WTC11 (cell line): ENCODE data around the gene ZNF304. TPM values are rescaled to one million over a fixed set of nuclear protein-coding genes. Genes with fewer than 3 reads are reported as not detected.

Experiments used
- ATAC-seq: fragments of 200-7000 bp; cut with Tn5 transposase; 2 replicates; pipeline ENCODE4 v1.10.0; 2021; ENCODE audit warnings: mild to moderate bottlenecking, moderate library complexity
- CTCF ChIA-PET: fragments of 300-600 bp; sonication (Branson Sonifier 250); formaldehyde crosslinking; loops from one replicate; lab custom pipeline; 2021; ENCODE audit warnings: antibody characterized with exemption; lab: Charles Lee
- POLR2A ChIA-PET: fragments of 350-600 bp; sonication (Branson Sonifier 250); formaldehyde crosslinking; loops from one replicate; lab custom pipeline; 2021; ENCODE audit warnings: antibody characterized with exemption; lab: Charles Lee
- DNase-seq: peaks from one replicate; pipeline ENCODE4 v3.0.0; 2021; ENCODE audit warnings: low spot score
- H3K27ac Mint-ChIP-seq: 2 replicates; pipeline ENCODE4 v1.8.0; 2021; ENCODE audit warnings: mixed read lengths
- H3K27me3 Mint-ChIP-seq: 2 replicates; pipeline ENCODE4 v1.8.0; 2021; ENCODE audit warnings: low read depth, mild to moderate bottlenecking, moderate library complexity, mixed read lengths
- H3K36me3 Mint-ChIP-seq: 2 replicates; pipeline ENCODE4 v1.8.0; 2021; ENCODE audit warnings: mixed read lengths
- H3K4me1 Mint-ChIP-seq: 2 replicates; pipeline ENCODE4 v1.8.0; 2022; ENCODE audit warnings: mixed read lengths
- H3K4me3 Mint-ChIP-seq: 2 replicates; pipeline ENCODE4 v1.8.0; 2021; ENCODE audit warnings: mild to moderate bottlenecking, moderate library complexity, mixed read lengths
- H3K9me3 Mint-ChIP-seq: 2 replicates; pipeline ENCODE4 v1.8.0; 2021; ENCODE audit warnings: mixed read lengths
- CBFB ChIP-seq: sonication (generic); formaldehyde crosslinking; IDR thresholded peaks from 2 replicates; pipeline ENCODE4 v1.8.1; 2022; ENCODE audit warnings: mild to moderate bottlenecking, low read depth, missing genetic modification reagents
- CREM ChIP-seq: sonication (generic); formaldehyde crosslinking; IDR thresholded peaks from 2 replicates; pipeline ENCODE4 v1.8.1; 2022; ENCODE audit warnings: mild to moderate bottlenecking, missing genetic modification reagents, moderate library complexity
- E2F4 ChIP-seq: sonication (generic); formaldehyde crosslinking; IDR thresholded peaks from 2 replicates; pipeline ENCODE4 v1.8.1; 2022; ENCODE audit warnings: low read depth, mild to moderate bottlenecking, moderate library complexity, missing genetic modification reagents, borderline replicate concordance
- ELF4 ChIP-seq: sonication (generic); formaldehyde crosslinking; IDR thresholded peaks from 2 replicates; pipeline ENCODE4 v1.8.1; 2022; ENCODE audit warnings: low read depth, mild to moderate bottlenecking, moderate library complexity, missing genetic modification reagents
- FOXK1 ChIP-seq: sonication (generic); formaldehyde crosslinking; IDR thresholded peaks from 2 replicates; pipeline ENCODE4 v1.8.0; 2022; ENCODE audit warnings: mild to moderate bottlenecking, moderate library complexity, missing genetic modification reagents
- GRHL2 ChIP-seq: fragments of 250-450 bp; sonication (Bioruptor Pico); IDR thresholded peaks from 2 replicates; pipeline ENCODE4 v1.8.0; 2022; ENCODE audit warnings: mild to moderate bottlenecking, moderate library complexity; ENCODE audit not compliant: insufficient replicate concordance, severe bottlenecking
- HMGXB4 ChIP-seq: sonication (generic); formaldehyde crosslinking; IDR thresholded peaks from 2 replicates; pipeline ENCODE4 v1.8.1; 2023; ENCODE audit warnings: mild to moderate bottlenecking, moderate library complexity, missing genetic modification reagents
- IRF2 ChIP-seq: sonication (generic); formaldehyde crosslinking; IDR thresholded peaks from 2 replicates; pipeline ENCODE4 v1.8.0; 2022; ENCODE audit warnings: low read depth, missing genetic modification reagents, borderline replicate concordance
- KAT7 ChIP-seq: sonication (generic); formaldehyde crosslinking; IDR thresholded peaks from 2 replicates; pipeline ENCODE4 v1.8.1; 2023; ENCODE audit warnings: missing genetic modification reagents, mild to moderate bottlenecking, borderline replicate concordance
- MAX ChIP-seq: sonication (generic); formaldehyde crosslinking; IDR thresholded peaks from 2 replicates; pipeline ENCODE4 v1.8.0; 2022; ENCODE audit warnings: mild to moderate bottlenecking, missing genetic modification reagents
- NFATC4 ChIP-seq: fragments of 250-450 bp; sonication (Bioruptor Pico); IDR thresholded peaks from 2 replicates; pipeline ENCODE4 v1.9.0; 2021; ENCODE audit warnings: mild to moderate bottlenecking
- NFYB ChIP-seq: sonication (generic); formaldehyde crosslinking; conservative IDR thresholded peaks from 2 replicates; pipeline ENCODE4 v1.8.0; 2022; ENCODE audit warnings: low read depth, missing genetic modification reagents
- NR2C2 ChIP-seq: sonication (generic); formaldehyde crosslinking; IDR thresholded peaks from 2 replicates; pipeline ENCODE4 v1.8.0; 2022; ENCODE audit warnings: mild to moderate bottlenecking, missing genetic modification reagents
- NR3C1 ChIP-seq: sonication (generic); formaldehyde crosslinking; conservative IDR thresholded peaks from 2 replicates; pipeline ENCODE4 v1.8.1; 2023; ENCODE audit warnings: low read depth, mild to moderate bottlenecking, missing genetic modification reagents
- RORB ChIP-seq: fragments of 250-450 bp; sonication (Bioruptor Pico); IDR thresholded peaks from 2 replicates; pipeline ENCODE4 v1.9.0; 2021; ENCODE audit warnings: mild to moderate bottlenecking
- SMAD4 ChIP-seq: sonication (generic); formaldehyde crosslinking; IDR thresholded peaks from 2 replicates; pipeline ENCODE4 v1.8.0; 2022; ENCODE audit warnings: mild to moderate bottlenecking, missing genetic modification reagents
- SOX15 ChIP-seq: fragments of 250-450 bp; sonication (Bioruptor Pico); IDR thresholded peaks from 2 replicates; pipeline ENCODE4 v1.9.0; 2021; ENCODE audit warnings: mild to moderate bottlenecking
- USF2 ChIP-seq: sonication (generic); formaldehyde crosslinking; IDR thresholded peaks from 2 replicates; pipeline ENCODE4 v1.8.1; 2023; ENCODE audit warnings: mild to moderate bottlenecking, missing genetic modification reagents, moderate library complexity
- ZBTB43 ChIP-seq: sonication (generic); formaldehyde crosslinking; IDR thresholded peaks from 2 replicates; pipeline ENCODE4 v1.8.1; 2023; ENCODE audit warnings: mild to moderate bottlenecking, missing genetic modification reagents
- ZNF219 ChIP-seq: sonication (generic); formaldehyde crosslinking; IDR thresholded peaks from 2 replicates; pipeline ENCODE4 v1.8.0; 2023; ENCODE audit warnings: missing genetic modification reagents, mild to moderate bottlenecking, borderline replicate concordance
- ZNF423 ChIP-seq: fragments of 250-450 bp; sonication (Bioruptor Pico); IDR thresholded peaks from 2 replicates; pipeline ENCODE4 v2.1.2; 2022; ENCODE audit warnings: mild to moderate bottlenecking, moderate library complexity
- ZNF425 ChIP-seq: fragments of 250-450 bp; sonication (Bioruptor Pico); conservative IDR thresholded peaks from 2 replicates; pipeline ENCODE4 v1.9.0; 2021; ENCODE audit warnings: mild to moderate bottlenecking
- ZNF532 ChIP-seq: fragments of 250-450 bp; sonication (Bioruptor Pico); IDR thresholded peaks from 2 replicates; pipeline ENCODE4 v1.9.0; 2021; ENCODE audit warnings: mild to moderate bottlenecking, borderline replicate concordance
- ZNF671 ChIP-seq: fragments of 250-450 bp; sonication (Bioruptor Pico); IDR thresholded peaks from 2 replicates; pipeline ENCODE4 v1.8.0; 2021; ENCODE audit warnings: mild to moderate bottlenecking
- total RNA-seq: library from RNA; stranded (reverse); gene quantifications from 3 replicates; pipeline ENCODE4 v1.2.3, GENCODE V29; 2021

The ZNF304 gene
- total RNA-seq, 1 experiment from 2014 or later: 11.0 TPM

- TF ChIP-seq ZNF532 (CRISPR knock-in tag) (no peak), ELF4 (CRISPR knock-in tag) (no peak), ZNF423 (CRISPR knock-in tag) (no peak), CBFB (no peak)
Measured at GRCh38 chr19:57319869-57320179, 31.2 kb upstream of the ZNF304 start (continued).

- Mint-ChIP-seq H3K27ac (peak within 1 kb of the TSS; percentile 98), H3K27me3 (peaks cover 20% of the 10 kb centered on the region), H3K36me3 (peaks cover 16% of the 10 kb centered on the region), H3K4me3 (peak within 1 kb of the TSS; percentile 87), H3K9me3 (no peaks in the 10 kb centered on the region), H3K4me1 (peaks cover 18% of the 10 kb centered on the region)
- ATAC-seq (peak; percentile 93), DNase-seq (peak; percentile 97)
- ChIA-PET POLR2A (interaction anchor here (0.6 to 0.7 kb wide), 3 partner anchors 115 to 367 kb away, joined by 3 read pairs; no protein-coding TSS in a partner anchor), CTCF (interaction anchor here (0.6 to 1.1 kb wide), 2 partner anchors 31 to 361 kb away, joined by 3 to 5 read pairs; partner anchors contain the start of gene ZNF551)
- TF ChIP-seq NR3C1 (CRISPR knock-in tag) (no peak), CREM (CRISPR knock-in tag) (peak; percentile 94), FOXK1 (peak; percentile 64), ZBTB43 (CRISPR knock-in tag) (no peak), E2F4 (CRISPR knock-in tag) (no peak), NR2C2 (CRISPR knock-in tag) (no peak), NFYB (CRISPR knock-in tag) (peak; percentile 44), ZNF671 (CRISPR knock-in tag) (no peak), IRF2 (CRISPR knock-in tag) (no peak), RORB (CRISPR knock-in tag) (no peak), ZNF219 (CRISPR knock-in tag) (no peak), USF2 (no peak), MAX (CRISPR knock-in tag) (peak; percentile 65; the same call in 1 of the 2 replicates), GRHL2 (CRISPR knock-in tag) (no peak), KAT7 (CRISPR knock-in tag) (no peak), ZNF425 (no peak), HMGXB4 (CRISPR knock-in tag) (0 out of 2 replicates have a peak, but pooled peaks have one; percentile 31), SOX15 (no peak), NFATC4 (no peak), SMAD4 (CRISPR knock-in tag) (no peak)
Measured at GRCh38 chr19:57320180-57321084, 30.6 kb upstream of the ZNF304 start, which contains the start of gene ZNF543. ZNF543 (plus strand) TSS chr19:57320472; CDS start chr19:57320854, 382 bp downstream.
